H1 (cell line): ENCODE results near the gene ZNF385B. TPM values are rescaled to one million over a fixed set of nuclear protein-coding genes. Genes with fewer than 3 reads are reported as not detected.

Experiments used
- CTCF ChIA-PET: fragments of 300-600 bp; sonication (Branson Sonifier 250); formaldehyde crosslinking; loops from one replicate; lab custom pipeline; 2021; ENCODE audit not compliant: partially characterized antibody; lab: Charles Lee
- POLR2A ChIA-PET: fragments of 300-600 bp; sonication (Branson Sonifier 250); formaldehyde crosslinking; loops from one replicate; lab custom pipeline; 2021; ENCODE audit warnings: inconsistent platforms; ENCODE audit not compliant: partially characterized antibody; lab: Charles Lee
- DNase-seq, 2 experiments: peaks; one replicate each; pipeline versions ENCODE4 v3.0.0 to v3.0.0-alpha.2; 2010 to 2022; ENCODE audit warnings: low spot score in 2 of 2, low read depth in 1 of 2, mixed read lengths in 1 of 2
- FAIRE-seq: peaks from 2 replicates; lab custom pipeline; 2011; peaks lifted over from hg19 to GRCh38; lab: Jason Lieb, UNC
- H2AFZ ChIP-seq: 2 replicates; pipeline ENCODE4 v1.8.1; 2012; ENCODE audit warnings: low read length, inconsistent platforms
- H2AK5ac ChIP-seq: 2 replicates; pipeline ENCODE4 v1.6.1; 2013; ENCODE audit warnings: low read depth, low read length
- H2BK120ac ChIP-seq: replicated peaks from 2 replicates; pipeline ENCODE3; 2013; ENCODE audit warnings: low read depth, low read length, inconsistent platforms
- H2BK12ac ChIP-seq: 2 replicates; pipeline ENCODE4 v1.6.1; 2013; ENCODE audit warnings: low read depth, low read length
- H2BK15ac ChIP-seq: 2 replicates; pipeline ENCODE4 v1.6.1; 2013; ENCODE audit warnings: low read length
- H2BK20ac ChIP-seq: 2 replicates; pipeline ENCODE4 v1.6.1; 2013; ENCODE audit warnings: low read length
- H2BK5ac ChIP-seq: 2 replicates; pipeline ENCODE4 v1.6.1; 2013; ENCODE audit warnings: low read depth, low read length
- H3K14ac ChIP-seq: 2 replicates; pipeline ENCODE4 v1.6.1; 2013; ENCODE audit warnings: inconsistent platforms; ENCODE audit not compliant: insufficient read length
- H3K18ac ChIP-seq: 2 replicates; pipeline ENCODE4 v1.6.1; 2013; ENCODE audit warnings: low read length; ENCODE audit errors: extremely low read depth
- H3K23ac ChIP-seq: 2 replicates; pipeline ENCODE4 v1.6.1; 2013; ENCODE audit warnings: inconsistent platforms; ENCODE audit not compliant: insufficient read length
- H3K23me2 ChIP-seq: 2 replicates; pipeline ENCODE4 v1.6.1; 2013; ENCODE audit warnings: low read depth, low read length
- H3K27ac ChIP-seq: 2 replicates; pipeline ENCODE4 v1.6.1; 2011; ENCODE audit warnings: low read depth, low read length, inconsistent platforms
- H3K27me3 ChIP-seq, 4 experiments: replicated peaks in 1 of 4; 1 replicate in 1 of 4; 2 replicates in 3 of 4; pipeline versions ENCODE4 v1.6.1 to v1.8.1; 2011 to 2013; ENCODE audit warnings: low read length in 3 of 4, mild to moderate bottlenecking in 3 of 4, inconsistent platforms in 2 of 4, mixed read lengths in 2 of 4, moderate library complexity in 1 of 4; ENCODE audit not compliant: control insufficient read depth in 3 of 4, insufficient read depth in 3 of 4; ENCODE audit errors: extremely low read depth in 1 of 4
- H3K36me3 ChIP-seq, 4 experiments: 2 replicates each; pipeline versions ENCODE4 v1.6.1 to v1.8.1; 2011 to 2013; ENCODE audit warnings: mild to moderate bottlenecking in 4 of 4, low read length in 3 of 4, moderate library complexity in 2 of 4, control low read depth in 1 of 4, inconsistent platforms in 1 of 4; ENCODE audit not compliant: insufficient read depth in 4 of 4, control insufficient read depth in 2 of 4
- H3K4ac ChIP-seq: replicated peaks from 2 replicates; pipeline ENCODE3; 2013; ENCODE audit warnings: low read length, low read depth, mixed read lengths, inconsistent platforms; ENCODE audit not compliant: insufficient read length
- H3K4me1 ChIP-seq, 4 experiments: replicated peaks in 1 of 4; 1 replicate in 1 of 4; 2 replicates in 3 of 4; pipeline versions ENCODE4 v1.6.1 to v1.8.1; 2011 to 2013; ENCODE audit warnings: low read length in 3 of 4, inconsistent platforms in 2 of 4, mixed read lengths in 1 of 4; ENCODE audit not compliant: insufficient read depth in 4 of 4, control insufficient read depth in 3 of 4
- H3K4me2 ChIP-seq, 2 experiments: 2 replicates each; pipeline versions ENCODE4 v1.6.1 to v1.8.1; 2011 to 2013; ENCODE audit warnings: low read depth in 2 of 2, low read length in 2 of 2, control low read depth in 1 of 2, inconsistent platforms in 1 of 2, mild to moderate bottlenecking in 1 of 2; ENCODE audit not compliant: insufficient read depth in 1 of 2
- H3K4me3 ChIP-seq, 4 experiments: fragments of 200-600, 300-600 bp in 1 of 4; sonication (generic), shearing (Covaris generic), sonication (Bioruptor Twin) in 1 of 4; 2 replicates each; pipeline versions ENCODE4 v1.5.1 to v1.8.1; 2011 to 2016; ENCODE audit warnings: low read length in 4 of 4, low read depth in 3 of 4, control low read depth in 2 of 4, inconsistent platforms in 2 of 4, mild to moderate bottlenecking in 2 of 4, mixed read lengths in 1 of 4, moderate library complexity in 1 of 4; ENCODE audit not compliant: insufficient read depth in 2 of 4; ENCODE audit errors: extremely low read depth in 1 of 4
- H3K56ac ChIP-seq: replicated peaks from 2 replicates; pipeline ENCODE3; 2013; ENCODE audit warnings: low read depth, mild to moderate bottlenecking, mixed read lengths, low read length, inconsistent platforms; ENCODE audit not compliant: insufficient read length
- H3K79me1 ChIP-seq: 2 replicates; pipeline ENCODE4 v1.6.1; 2013; ENCODE audit warnings: low read depth, low read length, control low read depth
- H3K79me2 ChIP-seq, 2 experiments: 2 replicates each; pipeline versions ENCODE4 v1.6.1 to v1.8.1; 2012 to 2013; ENCODE audit warnings: low read length in 2 of 2, mild to moderate bottlenecking in 2 of 2, inconsistent platforms in 1 of 2; ENCODE audit not compliant: insufficient read depth in 2 of 2, control insufficient read depth in 1 of 2
- H3K9ac ChIP-seq, 4 experiments: replicated peaks in 1 of 4; 1 replicate in 1 of 4; 2 replicates in 3 of 4; pipeline versions ENCODE4 v1.6.1 to v1.8.1; 2011 to 2013; ENCODE audit warnings: low read depth in 3 of 4, low read length in 3 of 4, control low read depth in 2 of 4, mild to moderate bottlenecking in 2 of 4, moderate library complexity in 2 of 4, inconsistent platforms in 1 of 4; ENCODE audit errors: extremely low read depth in 1 of 4
- H3K9me3 ChIP-seq, 2 experiments: 2 replicates each; pipeline versions ENCODE4 v1.6.1 to v1.8.1; 2012 to 2013; ENCODE audit warnings: mild to moderate bottlenecking in 2 of 2, moderate library complexity in 2 of 2, control low read depth in 1 of 2, inconsistent platforms in 1 of 2, low read depth in 1 of 2, low read length in 1 of 2, mixed read lengths in 1 of 2; ENCODE audit not compliant: insufficient read depth in 2 of 2
- H4K20me1 ChIP-seq, 2 experiments: replicated peaks in 1 of 2; 2 replicates each; pipeline versions ENCODE3 to v1.8.1; 2011 to 2013; ENCODE audit warnings: inconsistent platforms in 2 of 2, low read length in 2 of 2, mild to moderate bottlenecking in 1 of 2; ENCODE audit not compliant: insufficient read depth in 2 of 2, control insufficient read depth in 1 of 2
- H4K5ac ChIP-seq: 2 replicates; pipeline ENCODE4 v1.6.1; 2013; ENCODE audit warnings: low read length, low read depth, mixed read lengths, inconsistent platforms; ENCODE audit not compliant: insufficient read length
- H4K8ac ChIP-seq: 2 replicates; pipeline ENCODE4 v1.8.0; 2013; ENCODE audit warnings: mild to moderate bottlenecking, moderate library complexity, low read length, inconsistent platforms; ENCODE audit not compliant: insufficient read depth; ENCODE audit errors: extremely low read depth
- H4K91ac ChIP-seq: replicated peaks from 2 replicates; pipeline ENCODE3; 2013; ENCODE audit warnings: low read length, mixed read lengths, inconsistent platforms; ENCODE audit not compliant: insufficient read length
- CBX5 ChIP-seq: fragments of 300-800, 300-1000 bp; sonication (generic); IDR thresholded peaks from 2 replicates; pipeline ENCODE4 v1.7.1; 2016; ENCODE audit warnings: antibody characterized with exemption, low read length, low read depth
- EGR1 ChIP-seq: IDR thresholded peaks from 2 replicates; pipeline ENCODE4 v1.6.1; 2011; ENCODE audit warnings: low read depth, low read length, borderline replicate concordance
- GABPA ChIP-seq: IDR thresholded peaks from 2 replicates; pipeline ENCODE4 v1.6.1; 2011; ENCODE audit warnings: mild to moderate bottlenecking, low read length, moderate library complexity, borderline replicate concordance; ENCODE audit not compliant: insufficient read depth
- HDAC6 ChIP-seq: IDR thresholded peaks from one replicate; pipeline ENCODE4 v1.7.1; 2012; ENCODE audit warnings: low read depth, mild to moderate bottlenecking, inconsistent platforms, low read length, moderate library complexity
- JUND ChIP-seq: IDR thresholded peaks from 2 replicates; pipeline ENCODE4 v1.6.1; 2011; ENCODE audit warnings: mild to moderate bottlenecking, improper control_type of control experiment, low read length
- MAFK ChIP-seq: IDR thresholded peaks from 2 replicates; pipeline ENCODE4 v1.6.1; 2012; ENCODE audit warnings: low read depth, mild to moderate bottlenecking, improper control_type of control experiment, low read length
- NANOG ChIP-seq: IDR thresholded peaks from 2 replicates; pipeline ENCODE4 v1.6.1; 2011; ENCODE audit warnings: low read length, low read depth, mild to moderate bottlenecking, inconsistent platforms; ENCODE audit not compliant: insufficient read depth, poor library complexity, severe bottlenecking
- RNF2 ChIP-seq: fragments of 200-900, 300-1000 bp; sonication (generic); IDR thresholded peaks from 2 replicates; pipeline ENCODE4 v1.7.1; 2016; ENCODE audit warnings: borderline replicate concordance, low read depth, mild to moderate bottlenecking, antibody characterized with exemption, low read length; ENCODE audit not compliant: poor library complexity, severe bottlenecking; ENCODE audit errors: missing control alignments
- RXRA ChIP-seq: IDR thresholded peaks from 2 replicates; pipeline ENCODE4 v1.6.1; 2011; ENCODE audit warnings: low read depth, mild to moderate bottlenecking, low read length, moderate library complexity; ENCODE audit not compliant: insufficient read depth
- SIRT6 ChIP-seq: IDR thresholded peaks from one replicate; pipeline ENCODE4 v1.7.1; 2012; ENCODE audit warnings: low read length, inconsistent platforms
- SIX5 ChIP-seq: IDR thresholded peaks from 2 replicates; pipeline ENCODE4 v1.6.1; 2011; ENCODE audit warnings: mild to moderate bottlenecking, low read depth, low read length
- SRF ChIP-seq: IDR thresholded peaks from 2 replicates; pipeline ENCODE4 v1.6.1; 2011; ENCODE audit warnings: mild to moderate bottlenecking, low read depth, low read length, moderate library complexity
- SUZ12 ChIP-seq: fragments of 200-600 bp; sonication (generic); IDR thresholded peaks from 2 replicates; pipeline ENCODE4 v1.6.1; 2012; ENCODE audit warnings: mild to moderate bottlenecking, inconsistent platforms, low read length, moderate library complexity, mixed read lengths
- TBP ChIP-seq: IDR thresholded peaks from 2 replicates; pipeline ENCODE4 v1.6.1; 2011; ENCODE audit warnings: low read depth, low read length, improper control_type of control experiment
- TCF12 ChIP-seq: IDR thresholded peaks from 2 replicates; pipeline ENCODE4 v1.6.1; 2011; ENCODE audit warnings: low read depth, mild to moderate bottlenecking, low read length
- WGBS, 2 experiments: shearing (Covaris generic) in 1 of 2; methylation state at CpG; one replicate each; pipeline versions ENCODE4 v1.1.6 to v1.1.7; 2013 to 2015; ENCODE audit warnings: low lambda C conversion rate in 2 of 2, mixed read lengths in 2 of 2, inconsistent platforms in 1 of 2, low coverage in 1 of 2, missing lambda C conversion rate in 1 of 2; ENCODE audit not compliant: insufficient replicate concordance in 2 of 2, insufficient coverage in 1 of 2, insufficient read length in 1 of 2; ENCODE audit errors: extremely low coverage in 1 of 2, missing lambda C conversion rate in 1 of 2; 5-methylcytosine and 5-hydroxymethylcytosine counted together
- polyA plus RNA-seq, 7 experiments: library from polyadenylated mRNA; depleted of rRNA in 3 of 7; stranded (reverse) in 5 of 7; unstranded in 2 of 7; fragments of >200 nt in 5 of 7; fragments of 200-250 nt in 2 of 7; gene quantifications; 1 replicate in 5 of 7; 2 replicates in 1 of 7; 4 replicates in 1 of 7; pipeline versions ENCODE4 v1.2.1 to v1.2.3, GENCODE V29; 2011 to 2013; ENCODE audit warnings: missing spikeins in 2 of 7, mixed read lengths in 2 of 7
- total RNA-seq: library from RNA; stranded (reverse); fragmentation: NEBNext Ultra II Directional; extraction: Animal tissue kit (Norgen Biotek cat#: 25700); gene quantifications from 2 replicates; pipeline ENCODE4 v1.2.1, GENCODE V29; 2021

The ZNF385B gene
- total and polyA plus RNA-seq, 2 of the 8 experiments (the other 6 are each of a cell fraction or from before 2014, with no cell fraction given) = 1.1 to 3.7 TPM

- Histone ChIP-seq H2BK15ac (no peak overlapping the region), H3K4me2 (no peak overlapping the region), H3K27ac (no peak overlapping the region), H3K23me2 (no peaks in the 10 kb centered on the region), H2BK120ac (no peak overlapping the region), H3K18ac (no peak overlapping the region), H3K14ac (no peak overlapping the region), H3K27me3 (no peaks in the 10 kb centered on the region), H2AK5ac (no peak overlapping the region), H3K36me3 (no peaks in the 10 kb centered on the region), H3K4me1 (no peaks in the 10 kb centered on the region), H2AFZ (no peak overlapping the region), H2BK12ac (no peak overlapping the region), H3K23ac (no peak overlapping the region), H4K20me1 (no peaks in the 10 kb centered on the region), H3K9ac (no peak overlapping the region), H3K56ac (no peak overlapping the region), H3K4me3 (no peak overlapping the region), H4K5ac (no peak overlapping the region), H4K8ac (no peak overlapping the region), H3K79me1 (no peaks in the 10 kb centered on the region), H3K4ac (no peak overlapping the region), H4K91ac (no peak overlapping the region), H3K79me2 (no peaks in the 10 kb centered on the region), H2BK5ac (no peak overlapping the region), H2BK20ac (no peak overlapping the region), H3K9me3 (no peaks in the 10 kb centered on the region)
- POLR2A ChIA-PET = no interaction called here
- CTCF ChIA-PET = interaction anchor here (0.6 kb wide), 1 partner anchor 15 kb away, joined by 3 read pairs; no protein-coding TSS in a partner anchor
- DNase-seq = no peak
- WGBS, 2 experiments = 90% methylated on average over 1 of the region's 1 CpG; no CpG with 5 or more reads in 1 of the 2 experiments
- no peak for FAIRE-seq
- no peak for TF ChIP-seq SUZ12
- TF ChIP-seq NANOG = no peak
- TF ChIP-seq MAFK = no peak
- no peak for TF ChIP-seq CBX5
- no peak for TF ChIP-seq HDAC6
- TF ChIP-seq GABPA = no peak
- TF ChIP-seq JUND = no peak
- no peak for TF ChIP-seq RXRA
- TF ChIP-seq SIX5 = no peak
- no peak for TF ChIP-seq EGR1
- no peak for TF ChIP-seq TBP
- TF ChIP-seq SIRT6 = no peak
- no peak for TF ChIP-seq RNF2
- TF ChIP-seq TCF12 = no peak
- TF ChIP-seq SRF = no peak
Measured at GRCh38 chr2:179661986-179662385, 199.4 kb downstream of the ZNF385B start.
